ENCODE results near the gene FPR3.

Gene FPR3

GRCh38 chr19:51794885-51795490, at the start of gene FPR3:
Gene FPR3, plus strand, starts transcription at chr19:51795157. Its CDS starts 28,592 bp downstream, at chr19:51823749.
- no peak within 1 kb of the TSS for H3K27ac ChIP-seq (ENCODE audit: extremely low read depth, low read depth, low read length)
- POLR2A ChIA-PET, result no interaction called here
- CTCF ChIA-PET, result interaction anchor here (0.6 to 1.6 kb wide), 4 partner anchors 12 to 513 kb away, joined by 3 to 6 read pairs (median 3); no protein-coding TSS in a partner anchor
- H3K36me3 ChIP-seq (ENCODE audit: control insufficient read depth in 2 of 2, insufficient read depth in 1 of 2, low read length in 2 of 2), result no peaks in the 10 kb centered on the region
- H3K4me1 ChIP-seq (ENCODE audit: control insufficient read depth, insufficient read depth, low read length), result no peaks in the 10 kb centered on the region
- no peaks in the 10 kb centered on the region for H3K9me3 ChIP-seq (ENCODE audit: control insufficient read depth, insufficient read depth, low read depth, low read length)
- TF ChIP-seq ZNF121 (tag by site-specific recombination; IDR thresholded peaks at IDR 0.05) (no peak), ZNF24 (tag by site-specific recombination; IDR thresholded peaks at IDR 0.05) (no peak), GLIS1 (tag by site-specific recombination; IDR thresholded peaks at IDR 0.05) (no peak), ZNF416 (tag by site-specific recombination; IDR thresholded peaks at IDR 0.05) (no peak), ZNF10 (tag by site-specific recombination; IDR thresholded peaks at IDR 0.05) (no peak), KLF17 (tag by site-specific recombination; IDR thresholded peaks at IDR 0.05) (no peak)
- H3K4me3 ChIP-seq (ENCODE audit: low read depth, low read length), result no peak within 1 kb of the TSS

- TF ChIP-seq HOXC10 (CRISPR knock-in tag; IDR thresholded peaks at IDR 0.05) (no peak), KLF17 (tag by site-specific recombination; IDR thresholded peaks at IDR 0.05) (no peak), ZNF2 (tag by site-specific recombination; IDR thresholded peaks at IDR 0.05) (no peak), ZNF157 (tag by site-specific recombination; IDR thresholded peaks at IDR 0.05) (no peak), ZNF248 (tag by site-specific recombination; IDR thresholded peaks at IDR 0.05) (no peak), ZNF366 (tag by site-specific recombination; conservative IDR thresholded peaks at IDR 0.05) (no peak), ZNF426 (tag by site-specific recombination; IDR thresholded peaks at IDR 0.05) (no peak), ZNF214 (tag by site-specific recombination; IDR thresholded peaks at IDR 0.05; ENCODE audit: borderline replicate concordance) (no peak), ZFP69B (tag by site-specific recombination; IDR thresholded peaks at IDR 0.05) (no peak), ZNF777 (tag by site-specific recombination; IDR thresholded peaks at IDR 0.05; ENCODE audit: borderline replicate concordance) (no peak), ZNF692 (tag by site-specific recombination; IDR thresholded peaks at IDR 0.05) (no peak), ZNF707 (tag by site-specific recombination; IDR thresholded peaks at IDR 0.05) (no peak), ZFHX2 (tag by site-specific recombination; conservative IDR thresholded peaks at IDR 0.05) (no peak), OSR2 (tag by site-specific recombination; IDR thresholded peaks at IDR 0.05) (no peak), ZNF423 (tag by site-specific recombination; IDR thresholded peaks at IDR 0.05) (no peak)
- CTCF ChIA-PET, result interaction anchor here (1.9 kb wide), 1 partner anchor 31 kb away, joined by 5 read pairs; no protein-coding TSS in a partner anchor
- H3K27ac ChIP-seq (ENCODE audit: extremely low read depth, low read depth, low read length), result no peak overlapping the region
- H3K4me3 ChIP-seq (ENCODE audit: low read depth, low read length), result no peak overlapping the region
- no peaks in the 10 kb centered on the region; a peak in 1 of 3 replicates for H3K36me3 ChIP-seq (ENCODE audit: control insufficient read depth in 2 of 2, insufficient read depth in 1 of 2, low read length in 2 of 2)
- no peaks in the 10 kb centered on the region for H3K4me1 ChIP-seq (ENCODE audit: control insufficient read depth, insufficient read depth, low read length)
- no peaks in the 10 kb centered on the region; the same call in 1 of the 2 replicates for H3K9me3 ChIP-seq (ENCODE audit: control insufficient read depth, insufficient read depth, low read depth, low read length)
- POLR2A ChIA-PET, result no interaction called here
Measured at GRCh38 chr19:51746731-51747130, 48.2 kb upstream of the FPR3 start.
